OCI-LY1 (cell line): ENCODE results near the gene TMCC1.

Experiments
- H2AFZ ChIP-seq: fragments of 200-600 bp; sonication (generic), shearing (Covaris generic); 2 replicates; pipeline ENCODE4 v1.6.0; 2014; ENCODE audit warnings: antibody characterized with exemption, mild to moderate bottlenecking, low read length
- H3F3A ChIP-seq: fragments of 200-600 bp; sonication (generic), shearing (Covaris generic); 2 replicates; pipeline ENCODE4 v1.6.0; 2014; ENCODE audit warnings: mild to moderate bottlenecking, antibody characterized with exemption, low read length, moderate library complexity; ENCODE audit not compliant: insufficient read depth
- H3K27ac ChIP-seq: fragments of 200-600 bp; sonication (generic); 2 replicates; pipeline ENCODE4 v1.5.1; 2014; ENCODE audit warnings: low read length, mixed run types, mild to moderate bottlenecking, low read depth; ENCODE audit not compliant: poor library complexity, severe bottlenecking
- H3K27me3 ChIP-seq: fragments of 200-600 bp; sonication (generic); 2 replicates; pipeline ENCODE4 v1.6.0; 2014; ENCODE audit warnings: antibody characterized with exemption, mild to moderate bottlenecking, low read length, moderate library complexity; ENCODE audit not compliant: insufficient read depth
- H3K36me3 ChIP-seq: fragments of 200-600 bp; sonication (generic); 2 replicates; pipeline ENCODE4 v1.6.1; 2014; ENCODE audit warnings: mild to moderate bottlenecking, antibody characterized with exemption, low read length, moderate library complexity, mixed read lengths; ENCODE audit not compliant: insufficient read depth
- H3K4me1 ChIP-seq: fragments of 200-600 bp; sonication (generic); 2 replicates; pipeline ENCODE4 v1.5.1; 2014; ENCODE audit warnings: mild to moderate bottlenecking, low read length, moderate library complexity; ENCODE audit not compliant: insufficient read depth, severe bottlenecking
- H3K4me2 ChIP-seq: fragments of 200-600 bp; sonication (generic), shearing (Covaris generic); 2 replicates; pipeline ENCODE4 v1.6.1; 2014; ENCODE audit warnings: low read length
- H3K4me3 ChIP-seq: fragments of 200-600 bp; sonication (generic); 2 replicates; pipeline ENCODE4 v1.5.1; 2014; ENCODE audit warnings: low read length, low read depth, mild to moderate bottlenecking, mixed read lengths; ENCODE audit not compliant: poor library complexity, severe bottlenecking
- H3K79me2 ChIP-seq: fragments of 200-600 bp; shearing (Covaris generic); 2 replicates; pipeline ENCODE4 v1.6.1; 2016; ENCODE audit warnings: mixed run types, low read length, mixed read lengths; ENCODE audit not compliant: insufficient read depth
- H3K9ac ChIP-seq: fragments of 200-600 bp; sonication (generic), shearing (Covaris generic); 2 replicates; pipeline ENCODE4 v1.6.1; 2014; ENCODE audit warnings: mild to moderate bottlenecking, low read length, mixed read lengths
- H3K9me2 ChIP-seq: fragments of 200-600 bp; sonication (generic), shearing (Covaris generic); 2 replicates; pipeline ENCODE4 v1.6.1; 2014; ENCODE audit warnings: low read depth, mild to moderate bottlenecking, low read length, mixed read lengths
- H3K9me3 ChIP-seq: fragments of 200-600 bp; shearing (Covaris generic); 2 replicates; pipeline ENCODE4 v1.6.1; 2014; ENCODE audit warnings: low read length, mixed read lengths
- H4K20me1 ChIP-seq: fragments of 200-600 bp; sonication (generic), shearing (Covaris generic); 2 replicates; pipeline ENCODE4 v1.6.0; 2016; ENCODE audit warnings: mild to moderate bottlenecking, low read length; ENCODE audit not compliant: insufficient read depth
- EZH2 ChIP-seq: fragments of 200-600 bp; sonication (generic), shearing (Covaris generic); IDR thresholded peaks from 2 replicates; pipeline ENCODE4 v1.8.0; 2017; ENCODE audit warnings: borderline replicate concordance, mixed run types, mild to moderate bottlenecking, antibody characterized with exemption, low read length, moderate library complexity, mixed read lengths
- TF ChIP-seq, protein P1 (sequence below): fragments of 200-600 bp; sonication (generic), shearing (Covaris generic); IDR thresholded peaks from 2 replicates; pipeline ENCODE4 v1.5.1; 2017; ENCODE audit warnings: mild to moderate bottlenecking, antibody characterized with exemption, low read length, moderate library complexity, mixed read lengths

Gene TMCC1

GRCh38 chr3:129734449-129734848 is 159.1 kb downstream of the TMCC1 start:
- Histone ChIP-seq H3K4me3 (no peak overlapping the region), H3K9ac (no peak overlapping the region), H3K36me3 (no peaks in the 10 kb centered on the region), H3K27me3 (no peaks in the 10 kb centered on the region), H3K4me1 (peaks cover 11% of the 10 kb centered on the region), H3K79me2 (no peaks in the 10 kb centered on the region), H2AFZ (no peak overlapping the region), H3K9me2 (no peaks in the 10 kb centered on the region), H3K9me3 (no peaks in the 10 kb centered on the region), H3F3A (0 out of 2 replicates have a peak, but pooled peaks cover 4% of the 10 kb centered on the region), H3K4me2 (no peak overlapping the region), H4K20me1 (no peaks in the 10 kb centered on the region), H3K27ac (no peak overlapping the region)
- TF ChIP-seq, protein P1, sequence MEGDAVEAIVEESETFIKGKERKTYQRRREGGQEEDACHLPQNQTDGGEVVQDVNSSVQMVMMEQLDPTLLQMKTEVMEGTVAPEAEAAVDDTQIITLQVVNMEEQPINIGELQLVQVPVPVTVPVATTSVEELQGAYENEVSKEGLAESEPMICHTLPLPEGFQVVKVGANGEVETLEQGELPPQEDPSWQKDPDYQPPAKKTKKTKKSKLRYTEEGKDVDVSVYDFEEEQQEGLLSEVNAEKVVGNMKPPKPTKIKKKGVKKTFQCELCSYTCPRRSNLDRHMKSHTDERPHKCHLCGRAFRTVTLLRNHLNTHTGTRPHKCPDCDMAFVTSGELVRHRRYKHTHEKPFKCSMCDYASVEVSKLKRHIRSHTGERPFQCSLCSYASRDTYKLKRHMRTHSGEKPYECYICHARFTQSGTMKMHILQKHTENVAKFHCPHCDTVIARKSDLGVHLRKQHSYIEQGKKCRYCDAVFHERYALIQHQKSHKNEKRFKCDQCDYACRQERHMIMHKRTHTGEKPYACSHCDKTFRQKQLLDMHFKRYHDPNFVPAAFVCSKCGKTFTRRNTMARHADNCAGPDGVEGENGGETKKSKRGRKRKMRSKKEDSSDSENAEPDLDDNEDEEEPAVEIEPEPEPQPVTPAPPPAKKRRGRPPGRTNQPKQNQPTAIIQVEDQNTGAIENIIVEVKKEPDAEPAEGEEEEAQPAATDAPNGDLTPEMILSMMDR, result no peak
- TF ChIP-seq EZH2, result no peak

- no peaks in the 10 kb centered on the region for H3K36me3 ChIP-seq
- H3K4me3 ChIP-seq, result no peak overlapping the region
- TF ChIP-seq EZH2, result no peak
- TF ChIP-seq, protein P1, result no peak
- no peak overlapping the region for H3K9ac ChIP-seq
- H3K27ac ChIP-seq, result no peak overlapping the region
- no peaks in the 10 kb centered on the region for H4K20me1 ChIP-seq
- H2AFZ ChIP-seq, result no peak overlapping the region
- no peaks in the 10 kb centered on the region for H3K79me2 ChIP-seq
- peaks cover 3% of the 10 kb centered on the region; the same call in 1 of the 2 replicates for H3K9me3 ChIP-seq
- no peaks in the 10 kb centered on the region for H3K27me3 ChIP-seq
- H3K4me2 ChIP-seq, result no peak overlapping the region
- no peaks in the 10 kb centered on the region for H3K4me1 ChIP-seq
- H3K9me2 ChIP-seq, result no peaks in the 10 kb centered on the region
- H3F3A ChIP-seq, result 0 out of 2 replicates have a peak, but pooled peaks cover 4% of the 10 kb centered on the region
Observed at GRCh38 chr3:129732200-129732876, 161.2 kb downstream of the TMCC1 start.

GRCh38 chr3:129727707-129728106 is 165.8 kb downstream of the TMCC1 start:
- Histone ChIP-seq H2AFZ (no peak overlapping the region), H3K4me3 (no peak overlapping the region), H3K9me2 (no peaks in the 10 kb centered on the region), H3K9me3 (peaks cover 3% of the 10 kb centered on the region; the same call in 1 of the 2 replicates), H3F3A (0 out of 2 replicates have a peak, but pooled peaks cover 2% of the 10 kb centered on the region), H3K9ac (no peak overlapping the region), H4K20me1 (no peaks in the 10 kb centered on the region), H3K4me1 (no peaks in the 10 kb centered on the region), H3K27ac (no peak overlapping the region), H3K79me2 (no peaks in the 10 kb centered on the region), H3K4me2 (no peak overlapping the region), H3K27me3 (no peaks in the 10 kb centered on the region), H3K36me3 (no peaks in the 10 kb centered on the region)
- TF ChIP-seq, protein P1, result no peak
- TF ChIP-seq EZH2, result no peak
